AG04449 (cell line): Measurements from ENCODE around the gene LY6G5B.
A peak's percentile ranks its signal among the peaks of the same experiment; 100 is the strongest.

Experiments used
- CTCF ChIA-PET: fragments of 350-600 bp; formaldehyde crosslinking; extraction: SDS; loops from one replicate; lab custom pipeline; 2021; ENCODE audit warnings: antibody characterized with exemption; lab: Yijun Ruan, JAX
- POLR2A ChIA-PET: fragments of 400-600, 350-600 bp; formaldehyde crosslinking; extraction: SDS; loops from one replicate; lab custom pipeline; 2020; ENCODE audit warnings: antibody characterized with exemption, inconsistent platforms; lab: Yijun Ruan, JAX
- DNase-seq: peaks from one replicate; pipeline ENCODE4 v3.0.0-alpha.2; 2010; ENCODE audit warnings: low read depth, low spot score
- H3K4me3 ChIP-seq: 2 replicates; pipeline ENCODE4 v1.5.1; 2011; ENCODE audit warnings: low read depth, mild to moderate bottlenecking, control low read depth, low read length
- CTCF ChIP-seq: IDR thresholded peaks from one replicate; pipeline ENCODE4 v1.5.1; 2011; ENCODE audit warnings: mild to moderate bottlenecking, moderate library complexity, low read length, control low read depth, inconsistent platforms; ENCODE audit not compliant: insufficient read depth; ENCODE audit errors: missing control alignments

Gene LY6G5B

GRCh38 chr6:31636698-31637596 is 32.8 kb upstream of the LY6G5B start:
- DNase-seq = no peak
- ChIA-PET CTCF (interaction anchor here (2.6 kb wide), 1 partner anchor 11 kb away, joined by 11 read pairs; no protein-coding TSS in a partner anchor), POLR2A (interaction anchor here (0.6 to 3.1 kb wide), 4 partner anchors 15 to 27 kb away, joined by 3 to 16 read pairs (median 6); partner anchors contain the start of genes BAG6 and PRRC2A)
- no peak for TF ChIP-seq CTCF
- no peak overlapping the region for H3K4me3 ChIP-seq

- no peak for DNase-seq
- TF ChIP-seq CTCF = no peak
- CTCF ChIA-PET = interaction anchor here (1.3 to 1.9 kb wide), 2 partner anchors 11 to 59 kb away, joined by 3 to 5 read pairs; no protein-coding TSS in a partner anchor
- H3K4me3 ChIP-seq = no peak overlapping the region
- POLR2A ChIA-PET = interaction anchor here (0.8 to 3.2 kb wide), 6 partner anchors 12 to 92 kb away, joined by 3 to 16 read pairs (median 7); partner anchors contain the start of genes BAG6, C6orf47, NFKBIL1 and PRRC2A
Measured at GRCh38 chr6:31639043-31639442, 30.7 kb upstream of the LY6G5B start.

GRCh38 chr6:31639449-31639861 is 30.3 kb upstream of the LY6G5B start:
- TF ChIP-seq CTCF = no peak
- POLR2A ChIA-PET = interaction anchor here (0.8 to 3.2 kb wide), 5 partner anchors 12 to 92 kb away, joined by 3 to 16 read pairs (median 9); partner anchors contain the start of genes BAG6, NFKBIL1 and PRRC2A
- CTCF ChIA-PET = interaction anchor here (1.3 to 1.9 kb wide), 4 partner anchors 12 to 93 kb away, joined by 3 to 5 read pairs (median 4); partner anchors contain the start of gene ATP6V1G2
- peak; percentile 7 for DNase-seq
- no peak overlapping the region for H3K4me3 ChIP-seq

- no peak overlapping the region for H3K4me3 ChIP-seq
- TF ChIP-seq CTCF = no peak
- ChIA-PET POLR2A (interaction anchor here (3.1 to 3.2 kb wide), 2 partner anchors 12 to 19 kb away, joined by 14 to 16 read pairs; partner anchors contain the start of genes BAG6 and PRRC2A), CTCF (interaction anchor here (1.3 to 1.5 kb wide), 3 partner anchors 15 to 94 kb away, joined by 3 to 4 read pairs (median 3); partner anchors contain the start of gene ATP6V1G2)
- no peak for DNase-seq
Measured at GRCh38 chr6:31640612-31641011, 29.2 kb upstream of the LY6G5B start.

- ChIA-PET CTCF (interaction anchor here (0.7 to 1.5 kb wide), 3 partner anchors 9 to 43 kb away, joined by 3 to 5 read pairs (median 4); partner anchors contain the start of gene BAG6), POLR2A (no interaction called here)
- no peak for DNase-seq
- no peak for TF ChIP-seq CTCF
- no peak overlapping the region for H3K4me3 ChIP-seq
Measured at GRCh38 chr6:31641370-31641769, 28.4 kb upstream of the LY6G5B start.
